A549 (cell line): ENCODE measurements around the gene CASP3.

Experiments used
- ESRRA ChIP-seq: fragments of 150-350 bp; IDR thresholded peaks from 2 replicates; pipeline ENCODE4 v1.6.1; 2014; ENCODE audit warnings: mild to moderate bottlenecking, low read length, borderline replicate concordance
- MAX ChIP-seq: IDR thresholded peaks from 2 replicates; pipeline ENCODE4 v1.6.1; 2012
- TF ChIP-seq, protein P1 (sequence below): fragments of >200 bp; sonication (Bioruptor Twin); formaldehyde crosslinking; IDR thresholded peaks from 3 replicates; pipeline ENCODE4 v1.5.1; 2016

DNA sequence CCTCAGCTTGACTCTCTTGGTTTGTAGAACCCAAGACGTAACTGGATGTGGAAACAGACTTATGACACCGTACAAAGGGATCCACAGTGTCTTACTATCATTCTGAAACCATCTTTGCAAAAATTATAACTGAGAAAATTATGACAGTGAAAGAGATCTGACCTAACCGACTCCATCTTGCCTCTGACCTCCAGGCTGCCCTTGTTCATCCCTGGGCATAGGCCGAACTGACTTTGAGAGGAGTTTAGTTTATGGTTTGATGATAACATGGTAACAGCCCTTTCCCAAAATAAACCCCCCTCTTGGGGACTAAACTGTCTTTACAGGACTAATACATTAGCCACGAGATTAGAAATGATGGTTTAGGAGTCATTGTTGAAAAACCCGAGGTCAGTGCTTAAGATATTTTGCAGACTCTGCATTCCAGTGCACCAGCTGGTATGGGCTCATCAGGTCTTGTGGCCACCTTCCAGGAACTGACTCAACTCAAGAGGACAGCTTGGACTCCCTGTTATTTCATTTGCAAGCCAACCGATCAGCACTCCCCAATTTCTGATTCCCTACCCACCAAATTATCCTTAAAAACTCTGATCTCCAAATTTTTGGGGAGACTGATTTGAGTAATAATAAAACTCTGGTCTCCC, 49.6 kb downstream of the CASP3 start:
- TF ChIP-seq, protein P1, sequence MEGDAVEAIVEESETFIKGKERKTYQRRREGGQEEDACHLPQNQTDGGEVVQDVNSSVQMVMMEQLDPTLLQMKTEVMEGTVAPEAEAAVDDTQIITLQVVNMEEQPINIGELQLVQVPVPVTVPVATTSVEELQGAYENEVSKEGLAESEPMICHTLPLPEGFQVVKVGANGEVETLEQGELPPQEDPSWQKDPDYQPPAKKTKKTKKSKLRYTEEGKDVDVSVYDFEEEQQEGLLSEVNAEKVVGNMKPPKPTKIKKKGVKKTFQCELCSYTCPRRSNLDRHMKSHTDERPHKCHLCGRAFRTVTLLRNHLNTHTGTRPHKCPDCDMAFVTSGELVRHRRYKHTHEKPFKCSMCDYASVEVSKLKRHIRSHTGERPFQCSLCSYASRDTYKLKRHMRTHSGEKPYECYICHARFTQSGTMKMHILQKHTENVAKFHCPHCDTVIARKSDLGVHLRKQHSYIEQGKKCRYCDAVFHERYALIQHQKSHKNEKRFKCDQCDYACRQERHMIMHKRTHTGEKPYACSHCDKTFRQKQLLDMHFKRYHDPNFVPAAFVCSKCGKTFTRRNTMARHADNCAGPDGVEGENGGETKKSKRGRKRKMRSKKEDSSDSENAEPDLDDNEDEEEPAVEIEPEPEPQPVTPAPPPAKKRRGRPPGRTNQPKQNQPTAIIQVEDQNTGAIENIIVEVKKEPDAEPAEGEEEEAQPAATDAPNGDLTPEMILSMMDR: no peak
- TF ChIP-seq MAX (no peak), ESRRA (no peak)
